Heart left ventricle (tissue), 13 donors: ENCODE data around the gene RGL3.

Source experiments
- POLR2A ChIP-seq, 2 donors: fragments of 450-650 bp; IDR thresholded peaks; one replicate each; pipeline ENCODE4 v1.6.1; 2017; ENCODE audit warnings: antibody characterized with exemption in 2 of 2, mild to moderate bottlenecking in 2 of 2, moderate library complexity in 2 of 2
- TF ChIP-seq, protein P1 (sequence below), 12 donors: fragments of 200-600 bp; sonication (generic) in 4 of 12; IDR thresholded peaks; one replicate each; pipeline versions ENCODE4 v1.5.0 to v1.8.0; 2018 to 2022; ENCODE audit warnings: antibody characterized with exemption in 12 of 12, mild to moderate bottlenecking in 5 of 12
- donor health status: ischemic (EF 13 %, LVEDD 7.1; RV severe dilation, severe dysfunction).
- donor health status: DM: no; HTN: yes; CAD: no.
- donor health status: DM: no; HTN: no; CAD: no.
- donor health status: ischemic (EF 25% LVEDD 6.9; RV normal size, moderate dysfunction).
- donor health status: ischemic (EF 25% LVEDD 5.7; RV mildly dilated, moderate dysfunction).
- donor health status: ischemic (EF 35%, LVEDD 5.7; RV mildly dilated, moderate dysfunction).
- donor health status: nonischemic (EF 11% LVEDD 7.7; RV severe dilation, severe dysfunction).
- donor health status: DM: yes; HTN: yes; CAD: no.
- donor health status: PGD.
- donor health status: ischemic (EF 29% LVEDD 5.4; RV normal size, mild dysfunction).
- donor health status: nonischemic (EF 23%, LVEDD 6.1; RV moderate dilation, normal function).

DNA sequence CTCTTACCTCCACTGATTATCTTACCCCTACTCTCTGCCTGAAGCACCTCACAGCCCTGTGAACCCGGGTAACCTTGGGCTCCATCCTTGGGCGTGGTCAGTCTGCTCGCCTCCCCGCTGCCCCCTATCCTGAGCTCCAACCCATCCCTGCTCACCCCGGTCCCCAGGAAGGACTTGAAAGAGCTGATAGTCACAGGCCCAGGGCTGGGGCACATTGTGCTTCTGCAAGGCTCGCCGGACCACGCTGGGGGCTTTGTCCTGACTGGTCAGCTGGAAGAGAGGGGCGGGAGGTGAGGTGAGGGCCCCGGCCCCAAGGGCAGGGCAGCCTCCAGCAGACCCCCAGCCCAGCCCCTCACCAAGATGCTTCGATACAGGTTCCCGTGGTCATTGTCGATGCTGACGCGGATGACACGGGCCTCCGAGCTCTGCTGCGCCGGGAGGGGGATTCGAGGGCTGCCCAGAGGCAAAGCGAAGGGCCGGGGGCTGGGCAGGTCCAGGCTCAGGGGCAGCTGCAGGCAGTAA is 22.0 kb downstream of the RGL3 start:
- TF ChIP-seq POLR2A (IDR thresholded peaks at IDR 0.05): no peak
- TF ChIP-seq, protein P1, sequence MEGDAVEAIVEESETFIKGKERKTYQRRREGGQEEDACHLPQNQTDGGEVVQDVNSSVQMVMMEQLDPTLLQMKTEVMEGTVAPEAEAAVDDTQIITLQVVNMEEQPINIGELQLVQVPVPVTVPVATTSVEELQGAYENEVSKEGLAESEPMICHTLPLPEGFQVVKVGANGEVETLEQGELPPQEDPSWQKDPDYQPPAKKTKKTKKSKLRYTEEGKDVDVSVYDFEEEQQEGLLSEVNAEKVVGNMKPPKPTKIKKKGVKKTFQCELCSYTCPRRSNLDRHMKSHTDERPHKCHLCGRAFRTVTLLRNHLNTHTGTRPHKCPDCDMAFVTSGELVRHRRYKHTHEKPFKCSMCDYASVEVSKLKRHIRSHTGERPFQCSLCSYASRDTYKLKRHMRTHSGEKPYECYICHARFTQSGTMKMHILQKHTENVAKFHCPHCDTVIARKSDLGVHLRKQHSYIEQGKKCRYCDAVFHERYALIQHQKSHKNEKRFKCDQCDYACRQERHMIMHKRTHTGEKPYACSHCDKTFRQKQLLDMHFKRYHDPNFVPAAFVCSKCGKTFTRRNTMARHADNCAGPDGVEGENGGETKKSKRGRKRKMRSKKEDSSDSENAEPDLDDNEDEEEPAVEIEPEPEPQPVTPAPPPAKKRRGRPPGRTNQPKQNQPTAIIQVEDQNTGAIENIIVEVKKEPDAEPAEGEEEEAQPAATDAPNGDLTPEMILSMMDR (IDR thresholded peaks at IDR 0.05): no peak
